ENCODE results near the gene PRKCE.

PRKCE gene

GRCh38 chr2:45781464-45781811, 130.0 kb downstream of the PRKCE start:
- DNase-seq = no peak

GRCh38 chr2:45782436-45782835, 131.0 kb downstream of the PRKCE start:
- no peak for DNase-seq

- no peak for DNase-seq
Observed at GRCh38 chr2:45782986-45783385, 131.5 kb downstream of the PRKCE start.

GRCh38 chr2:45786030-45786835, 134.8 kb downstream of the PRKCE start:
- no peak for DNase-seq

GRCh38 chr2:45786836-45787357, 135.4 kb downstream of the PRKCE start:
- DNase-seq = no peak

- DNase-seq = no peak
Observed at GRCh38 chr2:45788401-45788800, 136.9 kb downstream of the PRKCE start.

GRCh38 chr2:45789317-45789716, 137.8 kb downstream of the PRKCE start:
- no peak for DNase-seq

GRCh38 chr2:45789961-45790723, 138.7 kb downstream of the PRKCE start:
- DNase-seq = no peak

GRCh38 chr2:45793305-45793962, 142.0 kb downstream of the PRKCE start:
- no peak for DNase-seq

GRCh38 chr2:45794134-45794617, 142.7 kb downstream of the PRKCE start:
- no peak for DNase-seq

GRCh38 chr2:45796500-45796899, 145.0 kb downstream of the PRKCE start:
- no peak for DNase-seq

- no peak for DNase-seq
Observed at GRCh38 chr2:45797451-45798230, 146.2 kb downstream of the PRKCE start.

GRCh38 chr2:45799679-45800381, 148.4 kb downstream of the PRKCE start:
- DNase-seq = no peak

GRCh38 chr2:45802499-45803138, 151.1 kb downstream of the PRKCE start:
- no peak for DNase-seq

GRCh38 chr2:45804987-45805755, 153.7 kb downstream of the PRKCE start:
- DNase-seq = no peak

GRCh38 chr2:45806563-45807358, 155.3 kb downstream of the PRKCE start:
- no peak for DNase-seq

- DNase-seq = no peak
Observed at GRCh38 chr2:45808294-45808800, 156.9 kb downstream of the PRKCE start.

GRCh38 chr2:45809205-45809604, 157.7 kb downstream of the PRKCE start:
- no peak for DNase-seq

GRCh38 chr2:45812011-45812500, 160.6 kb downstream of the PRKCE start:
- peak; percentile 43 for DNase-seq

Data from fibroblast of skin of back (primary cell).